Motor neuron (in vitro differentiated cells): ENCODE data around the gene SDR39U1. TPM values are rescaled to one million over a fixed set of nuclear protein-coding genes. Genes with fewer than 3 reads are reported as not detected.
"Not testable (repeated sequence)": the region's sequence is repeated elsewhere in the genome, so short reads cannot be mapped to it uniquely, and the experiment has no call there.

Experiments used
- ATAC-seq, 8 experiments: fragments of 200-7000 bp; cut with Tn5 transposase; replicated peaks in 6 of 8; 2 replicates each; pipeline ENCODE4 v1.8.0; 2021; ENCODE audit warnings: mild to moderate bottlenecking in 8 of 8, moderate library complexity in 8 of 8
- H3K27ac ChIP-seq, 2 donors: fragments of 250-450 bp; sonication (Bioruptor Pico); 2 replicates each; pipeline ENCODE4 v1.9.0; 2021; ENCODE audit warnings: antibody characterized with exemption in 2 of 2, mild to moderate bottlenecking in 2 of 2, moderate library complexity in 1 of 2
- H3K4me1 ChIP-seq, 2 donors: fragments of 250-450 bp; sonication (Bioruptor Pico); replicated peaks in 1 of 2; 2 replicates each; pipeline ENCODE4 v1.6.1; 2021; ENCODE audit warnings: antibody characterized with exemption in 2 of 2, mild to moderate bottlenecking in 2 of 2, moderate library complexity in 1 of 2
- H3K4me3 ChIP-seq, 5 donors: fragments of 250-450 bp; sonication (Bioruptor Pico); 2 replicates each; pipeline ENCODE4 v1.9.0; 2021; ENCODE audit warnings: antibody characterized with exemption in 5 of 5, mild to moderate bottlenecking in 5 of 5, moderate library complexity in 4 of 5
- WGBS, 10 experiments: fragments of 450-650 bp; shearing (Covaris generic); methylation state at CpG; one replicate each; pipeline ENCODE4 v1.0.0; 2022; 5-methylcytosine and 5-hydroxymethylcytosine counted together
- in situ Hi-C, 9 experiments: fragments of 400-800 bp; cut with MboI; loops; one replicate each; pipeline ENCODE4 v1.15.0; 2021; ENCODE audit warnings: low sequenced_read_pairs in 9 of 9, low pct_unique_long_range_greater_than_20kb in 2 of 9; ENCODE audit not compliant: unreplicated experiment in 9 of 9
- total RNA-seq, 8 experiments: library from RNA; unstranded; fragments of 300-600 nt; gene quantifications; 2 replicates each; pipeline versions ENCODE4 v1.2.3 to v1.2.4, GENCODE V29; 2022

The SDR39U1 gene
- total RNA-seq, 8 experiments from 2014 or later, result 34.6 to 72.5 (median 55.1) TPM

DNA sequence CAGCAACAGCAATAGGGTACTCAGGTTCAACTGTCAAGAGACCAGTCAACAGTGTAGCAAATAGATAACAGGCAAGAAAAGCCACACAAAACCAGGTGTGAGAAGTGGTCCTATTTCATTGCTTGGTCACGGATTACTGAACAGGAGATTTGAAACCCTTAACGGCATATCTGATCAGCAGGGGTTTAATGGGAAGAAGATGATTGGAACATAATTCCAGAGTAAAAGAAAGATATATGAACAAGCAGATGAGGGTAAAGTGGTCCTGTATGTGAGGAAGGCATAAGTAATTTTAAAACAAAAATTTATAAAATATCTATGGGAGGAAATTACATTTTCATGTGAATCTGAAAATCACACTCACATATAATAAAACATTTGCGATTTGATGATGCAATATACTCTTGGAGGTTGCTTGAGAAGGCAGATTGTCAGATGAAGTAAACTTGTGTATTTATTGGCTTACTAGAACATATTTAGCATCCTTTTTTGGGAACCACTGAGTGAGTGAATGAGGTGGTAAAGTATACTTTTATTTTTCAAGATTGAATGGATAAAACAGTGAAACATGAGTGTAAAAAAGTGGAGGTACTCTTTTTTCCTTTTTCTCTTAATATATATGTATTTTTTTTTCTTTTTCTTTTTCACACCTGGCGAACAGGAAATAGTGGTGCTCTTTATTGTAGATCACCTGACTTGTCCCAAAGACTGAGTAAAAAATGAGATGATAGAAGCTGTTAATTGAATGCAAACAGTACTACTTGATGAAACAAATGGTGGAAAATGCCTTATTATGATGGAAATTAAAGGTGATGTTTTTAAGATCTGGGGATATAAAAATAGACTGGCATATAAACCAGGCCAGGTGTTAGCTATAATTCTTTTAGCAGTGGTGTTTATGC lies 21.6 kb upstream of the SDR39U1 start:
- Histone ChIP-seq H3K27ac (no peak overlapping the region), H3K4me1 (no peaks in the 10 kb centered on the region), H3K4me3 (no peak overlapping the region)
- no peak for ATAC-seq
- in situ Hi-C loops, result no loop called here
- WGBS, 10 experiments, result 0 to 100% (median 60%) methylated on average over 1 to 4 of the region's 4 CpGs

DNA sequence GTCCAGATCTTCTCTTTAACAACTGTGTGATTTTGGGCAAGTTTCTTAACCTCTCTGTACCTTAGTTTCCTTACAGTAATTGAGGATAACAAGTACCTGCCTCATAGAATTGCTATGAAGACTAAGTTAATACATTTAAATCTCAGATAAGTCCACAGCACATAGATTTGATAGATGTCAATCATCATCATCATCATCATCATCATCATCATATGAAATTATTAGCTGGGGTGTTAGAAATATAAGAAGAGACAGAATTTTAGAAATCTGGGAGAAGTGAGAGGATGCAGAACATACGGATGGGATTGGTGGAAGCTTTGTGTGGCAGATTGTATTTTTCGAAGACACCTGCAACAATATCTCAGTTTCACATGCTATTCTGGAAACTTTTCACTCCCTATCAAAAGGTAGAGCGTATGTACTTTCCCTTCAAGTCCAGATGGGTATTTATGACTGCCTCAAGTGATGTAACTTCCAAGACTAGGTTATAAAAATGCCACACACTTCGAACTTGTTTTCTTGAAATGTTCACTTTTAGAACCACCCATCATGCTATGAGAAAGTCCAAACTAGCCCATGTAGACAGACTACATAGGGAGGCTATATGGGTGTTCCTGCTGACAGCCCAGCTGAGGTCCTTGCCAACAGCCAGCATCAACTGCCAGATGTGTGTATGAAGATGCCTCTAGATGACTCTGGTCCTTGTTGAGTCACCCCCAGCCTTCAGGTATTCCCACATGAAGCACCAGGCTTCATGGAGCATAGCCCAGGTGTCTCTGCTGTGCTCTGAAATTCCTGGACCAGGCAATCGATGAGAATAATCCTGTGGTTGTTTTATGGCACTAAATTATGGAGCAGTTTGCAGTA lies 20.7 kb upstream of the SDR39U1 start:
- Histone ChIP-seq H3K4me1 (no peaks in the 10 kb centered on the region), H3K4me3 (no peak overlapping the region), H3K27ac (no peak overlapping the region)
- ATAC-seq, result no peak
- 22 to 94% (median 47%) methylated on average over 2 to 5 of the region's 5 CpGs for WGBS, 10 experiments
- in situ Hi-C loops, result no loop called here

- Histone ChIP-seq H3K4me3 (no peak overlapping the region), H3K27ac (no peak overlapping the region), H3K4me1 (no peaks in the 10 kb centered on the region)
- in situ Hi-C loops, result no loop called here
- no peak for ATAC-seq
These were observed 18.8 kb upstream of the SDR39U1 start for GRCh38 chr14:24461336-24461735.

- 43 to 100% (median 88%) methylated on average over 1 to 3 of the region's 3 CpGs; no CpG with 5 or more reads in 3 of the 10 experiments for WGBS, 10 experiments
- Histone ChIP-seq H3K4me1 (no peaks in the 10 kb centered on the region), H3K27ac (no peak overlapping the region), H3K4me3 (no peak overlapping the region)
- no peak for ATAC-seq
- in situ Hi-C loops, result no loop called here
These were observed 16.8 kb upstream of the SDR39U1 start for GRCh38 chr14:24459331-24459730.

DNA sequence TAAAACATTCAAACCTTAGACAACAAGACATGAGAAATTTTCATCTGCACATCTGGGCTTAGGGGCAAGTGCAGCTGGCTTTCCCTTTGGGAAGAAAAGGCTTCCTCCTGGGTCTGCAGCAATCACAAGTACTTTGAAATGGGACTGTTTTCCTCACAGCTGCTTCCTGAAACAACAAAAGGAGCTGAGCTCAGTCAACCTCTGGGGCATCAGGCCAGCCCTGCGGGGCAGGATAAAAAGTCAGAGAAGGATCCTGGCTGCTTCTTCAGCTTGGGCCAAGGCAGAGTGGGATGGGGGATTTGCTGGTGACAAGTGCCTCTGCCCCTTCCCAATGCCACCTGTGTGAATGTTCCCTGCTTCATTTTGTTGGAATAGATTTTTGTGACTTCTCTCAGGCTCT lies 16.2 kb upstream of the SDR39U1 start:
- Histone ChIP-seq H3K4me1 (no peaks in the 10 kb centered on the region), H3K27ac (no peak overlapping the region), H3K4me3 (no peak overlapping the region)
- 57 to 100% (median 67%) methylated on average over 1 of the region's 1 CpG; no CpG with 5 or more reads in 7 of the 10 experiments for WGBS, 10 experiments
- no peak for ATAC-seq
- in situ Hi-C loops, result no loop called here

- in situ Hi-C loops, result no loop called here
- no peak overlapping the region for H3K4me3 ChIP-seq
- no peak for ATAC-seq
- no peaks in the 10 kb centered on the region for H3K4me1 ChIP-seq
- H3K27ac ChIP-seq, result no peak overlapping the region
These were observed 14.4 kb upstream of the SDR39U1 start for GRCh38 chr14:24456980-24457379.

DNA sequence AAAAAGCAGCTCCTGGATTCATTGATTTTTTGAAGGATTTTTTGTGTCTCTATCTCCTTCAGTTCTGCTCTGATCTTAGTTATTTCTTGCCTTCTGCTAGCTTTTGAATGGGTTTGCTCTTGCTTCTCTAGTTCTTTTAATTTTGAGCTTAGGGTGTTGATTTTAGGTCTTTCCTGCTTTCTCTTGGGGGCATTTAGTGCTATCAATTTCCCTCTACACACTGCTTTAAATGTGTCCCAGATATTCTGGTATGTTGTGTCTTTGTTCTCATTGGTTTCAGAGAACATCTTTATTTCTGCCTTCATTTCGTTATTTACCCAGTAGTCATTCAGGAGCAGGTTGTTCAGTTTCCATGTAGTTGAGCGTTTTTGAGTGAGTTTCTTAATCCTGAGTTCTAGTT lies 8.3 kb upstream of the SDR39U1 start:
- H3K4me3 ChIP-seq, ATAC-seq, H3K27ac ChIP-seq, H3K4me1 ChIP-seq, in situ Hi-C loops: not testable (repeated sequence)
- WGBS, 10 experiments, result 80 to 83% (median 83%) methylated on average over 1 of the region's 2 CpGs; no CpG with 5 or more reads in 7 of the 10 experiments

- H3K4me1 ChIP-seq, result peaks cover 7 to 11% of the 10 kb centered on the region in 2 donors
- H3K4me3 ChIP-seq, result peak overlapping the region; percentile 60 to 82 (median 69)
- 0 to 45% (median 6%) methylated on average over 1 to 7 of the region's 7 CpGs for WGBS, 10 experiments
- peak overlapping the region; percentile 68 to 73 for H3K27ac ChIP-seq
- no peak for ATAC-seq
- in situ Hi-C loops, result loop anchor here in 4 of 9 experiments (25.0 kb wide), 1 partner anchor 106 kb away; the partner anchor contains the start of genes ADCY4 (in 4 of the 4) and RIPK3 (in 4 of the 4)
These were observed 583 bp upstream of the SDR39U1 start for GRCh38 chr14:24443053-24443665.

DNA sequence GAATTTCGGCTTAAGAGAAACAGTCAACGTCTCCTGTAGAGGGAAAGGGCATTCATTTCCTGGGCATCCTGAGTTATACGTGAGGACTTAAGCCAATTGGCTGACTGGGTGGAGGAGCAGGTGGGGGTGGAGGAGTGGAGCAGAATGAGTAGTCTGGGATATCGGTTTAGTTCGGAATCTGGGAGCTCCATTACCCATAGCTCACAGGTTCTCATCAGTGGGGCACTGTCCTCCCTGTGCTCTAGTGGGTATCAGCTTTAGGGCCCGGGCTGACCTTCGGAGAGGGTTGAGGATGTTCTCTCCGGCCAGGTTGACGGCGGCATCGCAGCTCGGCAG lies 704 bp downstream of the SDR39U1 start:
- ATAC-seq, result peak in 6 of 8 experiments; percentile 8 to 23 (median 16)
- in situ Hi-C loops, result loop anchor here in 4 of 9 experiments (25.0 kb wide), 1 partner anchor 105 kb away; the partner anchor contains the start of genes ADCY4 (in 4 of the 4) and RIPK3 (in 4 of the 4)
- peak overlapping the region; percentile 97 to 98 for H3K27ac ChIP-seq
- H3K4me3 ChIP-seq, result peak overlapping the region; percentile 60 to 82 (median 69)
- peaks cover 7 to 11% of the 10 kb centered on the region in 2 donors for H3K4me1 ChIP-seq
- 0 to 10% (median 0%) methylated on average over 2 to 9 of the region's 12 CpGs; no CpG with 5 or more reads in 3 of the 10 experiments for WGBS, 10 experiments

- no peak for ATAC-seq
- Histone ChIP-seq H3K4me3 (peak overlapping the region; percentile 60 to 82 (median 69)), H3K27ac (peak overlapping the region; percentile 97 to 98), H3K4me1 (peaks cover 7 to 12% of the 10 kb centered on the region in 2 donors)
- in situ Hi-C loops, result loop anchor here in 4 of 9 experiments (25.0 kb wide), 1 partner anchor 104 kb away; the partner anchor contains the start of genes ADCY4 (in 4 of the 4) and RIPK3 (in 4 of the 4)
- WGBS, 10 experiments, result 0 to 100% (median 51%) methylated on average over 1 to 5 of the region's 5 CpGs; no CpG with 5 or more reads in 3 of the 10 experiments
These were observed 1.1 kb downstream of the SDR39U1 start for GRCh38 chr14:24441485-24441884.

DNA sequence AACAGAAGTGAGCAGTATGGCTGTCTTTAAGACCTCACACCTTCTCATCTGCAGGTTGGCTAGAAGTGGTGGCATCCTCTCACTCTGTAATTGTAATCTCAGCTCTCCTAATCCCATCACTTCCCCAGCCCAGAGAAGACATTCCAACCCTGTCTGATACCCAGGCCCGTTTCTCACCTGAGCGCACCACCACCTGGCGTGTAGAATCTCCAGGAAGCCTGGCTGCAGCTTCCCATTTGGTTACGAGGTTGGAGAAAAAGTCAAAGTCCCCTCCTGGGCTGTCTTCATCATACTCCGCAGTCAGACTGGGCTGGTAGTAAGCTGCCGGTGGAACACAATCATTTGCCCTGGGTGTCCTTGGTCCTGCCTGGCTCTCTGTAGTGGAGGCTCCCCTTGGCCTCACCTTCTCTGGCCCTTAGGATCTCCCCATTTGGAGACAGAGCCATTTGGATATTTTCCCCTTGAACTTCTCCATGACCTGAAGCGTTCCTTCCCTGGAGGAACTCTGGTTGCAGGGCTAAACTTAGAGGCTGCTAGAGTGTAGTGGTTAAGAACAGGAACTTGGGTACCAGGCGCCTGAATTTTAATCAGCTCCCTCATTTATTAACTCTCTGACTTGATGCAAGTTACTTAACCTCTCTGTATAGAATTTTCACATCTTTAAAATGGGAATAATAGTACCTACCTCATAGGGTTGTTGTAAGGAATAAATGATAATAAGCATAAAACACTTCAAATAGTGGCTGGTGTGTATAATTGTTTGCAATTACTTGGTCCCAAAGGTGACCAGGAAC lies 1.8 kb downstream of the SDR39U1 start:
- H3K4me1 ChIP-seq, result peaks cover 7 to 15% of the 10 kb centered on the region in 2 donors
- H3K27ac ChIP-seq, result no peak overlapping the region
- in situ Hi-C loops, result loop anchor here in 4 of 9 experiments (25.0 kb wide), 1 partner anchor 104 kb away; the partner anchor contains the start of genes ADCY4 (in 4 of the 4) and RIPK3 (in 4 of the 4)
- ATAC-seq, result no peak
- H3K4me3 ChIP-seq, result peak overlapping the region in 2 of 5 donors; percentile 60 to 69
- WGBS, 10 experiments, result 40 to 100% (median 84%) methylated on average over 1 to 5 of the region's 8 CpGs; no CpG with 5 or more reads in 3 of the 10 experiments
